Fibroblast of lung (primary cell): ENCODE measurements around the gene CSH2. TPM values are rescaled to one million over a fixed set of nuclear protein-coding genes. Genes with fewer than 3 reads are reported as not detected.

Experiments
- DNase-seq, 2 donors: peaks; one replicate each; pipeline versions ENCODE4 v3.0.0 to v3.0.0-alpha.2; 2010; ENCODE audit warnings: low read depth in 2 of 2
- H2AFZ ChIP-seq: 2 replicates; pipeline ENCODE4 v1.5.1; 2012; ENCODE audit warnings: low read length, control low read depth, inconsistent platforms
- H3K27ac ChIP-seq: 2 replicates; pipeline ENCODE4 v1.5.1; 2011; ENCODE audit warnings: low read length, control low read depth; ENCODE audit not compliant: insufficient read depth
- H3K27me3 ChIP-seq: 2 replicates; pipeline ENCODE4 v1.5.1; 2011; ENCODE audit warnings: mild to moderate bottlenecking, low read length; ENCODE audit not compliant: control insufficient read depth, insufficient read depth
- H3K36me3 ChIP-seq: 2 replicates; pipeline ENCODE4 v1.5.1; 2011; ENCODE audit warnings: low read length; ENCODE audit not compliant: control insufficient read depth, insufficient read depth
- H3K4me1 ChIP-seq: 2 replicates; pipeline ENCODE4 v1.5.1; 2011; ENCODE audit warnings: low read length; ENCODE audit not compliant: control insufficient read depth, insufficient read depth; ENCODE audit errors: extremely low read depth
- H3K4me2 ChIP-seq: 2 replicates; pipeline ENCODE4 v1.5.1; 2011; ENCODE audit warnings: low read length, control low read depth; ENCODE audit not compliant: insufficient read depth; ENCODE audit errors: extremely low read depth
- H3K4me3 ChIP-seq, 4 experiments: fragments of 200-600 bp in 1 of 4; sonication (generic) in 1 of 4; replicated peaks in 1 of 4; 2 replicates each; pipeline ENCODE4 v1.5.1; 2011 to 2016; ENCODE audit warnings: low read length in 4 of 4, low read depth in 3 of 4, mild to moderate bottlenecking in 3 of 4, control low read depth in 2 of 4, inconsistent platforms in 1 of 4, mixed read lengths in 1 of 4; ENCODE audit not compliant: insufficient read depth in 1 of 4; ENCODE audit errors: control extremely low read depth in 1 of 4
- H3K79me2 ChIP-seq: 2 replicates; pipeline ENCODE4 v1.5.1; 2012; ENCODE audit warnings: mild to moderate bottlenecking, low read length, inconsistent platforms; ENCODE audit not compliant: control insufficient read depth, insufficient read depth
- H3K9ac ChIP-seq: 2 replicates; pipeline ENCODE4 v1.5.1; 2011; ENCODE audit warnings: mild to moderate bottlenecking, low read length, control low read depth; ENCODE audit not compliant: insufficient read depth
- H3K9me3 ChIP-seq: 2 replicates; pipeline ENCODE4 v1.5.1; 2012; ENCODE audit warnings: low read depth, low read length; ENCODE audit not compliant: control insufficient read depth, insufficient read depth
- H4K20me1 ChIP-seq: 2 replicates; pipeline ENCODE4 v1.5.1; 2011; ENCODE audit warnings: low read length; ENCODE audit not compliant: control insufficient read depth, insufficient read depth; ENCODE audit errors: extremely low read depth
- EZH2 ChIP-seq: IDR thresholded peaks from 2 replicates; pipeline ENCODE4 v1.5.1; 2012; ENCODE audit warnings: low read length, control low read depth, mild to moderate bottlenecking; ENCODE audit errors: missing control alignments
- polyA plus RNA-seq, 2 donors: library from polyadenylated mRNA; depleted of rRNA in 1 of 2; stranded (reverse) in 1 of 2; unstranded in 1 of 2; fragments of >200 nt; gene quantifications; 2 replicates each; pipeline ENCODE4 v1.2.1, GENCODE V29; 2011 to 2012; ENCODE audit warnings: missing spikeins in 1 of 2
- total RNA-seq: library from RNA; depleted of rRNA; stranded (reverse); fragments of >200 nt; gene quantifications from 2 replicates; pipeline ENCODE4 v1.2.1, GENCODE V29; 2014
- TF ChIP-seq, protein P1 (sequence below), 2 donors: IDR thresholded peaks in 1 of 2; conservative IDR thresholded peaks in 1 of 2; 1 replicate in 1 of 2; 2 replicates in 1 of 2; pipeline ENCODE4 v1.5.1; 2011 to 2012; ENCODE audit warnings: low read length in 2 of 2, control low read depth in 1 of 2, inconsistent platforms in 1 of 2, low read depth in 1 of 2, mild to moderate bottlenecking in 1 of 2

Gene CSH2
- total and polyA plus RNA-seq, 2 donors (not counting 1 experiment from before 2014, with no cell fraction given), result not detected

GRCh38 chr17:63855185-63855584 is 18.3 kb downstream of the CSH2 start:
- Histone ChIP-seq H3K36me3 (no peaks in the 10 kb centered on the region), H3K79me2 (no peaks in the 10 kb centered on the region), H4K20me1 (no peaks in the 10 kb centered on the region), H3K27ac (no peak overlapping the region), H2AFZ (no peak overlapping the region), H3K27me3 (peaks cover 20% of the 10 kb centered on the region), H3K9me3 (no peaks in the 10 kb centered on the region), H3K4me1 (no peaks in the 10 kb centered on the region), H3K4me3 (no peak overlapping the region), H3K9ac (no peak overlapping the region), H3K4me2 (no peak overlapping the region)
- TF ChIP-seq EZH2, result no peak
- TF ChIP-seq, protein P1, sequence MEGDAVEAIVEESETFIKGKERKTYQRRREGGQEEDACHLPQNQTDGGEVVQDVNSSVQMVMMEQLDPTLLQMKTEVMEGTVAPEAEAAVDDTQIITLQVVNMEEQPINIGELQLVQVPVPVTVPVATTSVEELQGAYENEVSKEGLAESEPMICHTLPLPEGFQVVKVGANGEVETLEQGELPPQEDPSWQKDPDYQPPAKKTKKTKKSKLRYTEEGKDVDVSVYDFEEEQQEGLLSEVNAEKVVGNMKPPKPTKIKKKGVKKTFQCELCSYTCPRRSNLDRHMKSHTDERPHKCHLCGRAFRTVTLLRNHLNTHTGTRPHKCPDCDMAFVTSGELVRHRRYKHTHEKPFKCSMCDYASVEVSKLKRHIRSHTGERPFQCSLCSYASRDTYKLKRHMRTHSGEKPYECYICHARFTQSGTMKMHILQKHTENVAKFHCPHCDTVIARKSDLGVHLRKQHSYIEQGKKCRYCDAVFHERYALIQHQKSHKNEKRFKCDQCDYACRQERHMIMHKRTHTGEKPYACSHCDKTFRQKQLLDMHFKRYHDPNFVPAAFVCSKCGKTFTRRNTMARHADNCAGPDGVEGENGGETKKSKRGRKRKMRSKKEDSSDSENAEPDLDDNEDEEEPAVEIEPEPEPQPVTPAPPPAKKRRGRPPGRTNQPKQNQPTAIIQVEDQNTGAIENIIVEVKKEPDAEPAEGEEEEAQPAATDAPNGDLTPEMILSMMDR (conservative IDR thresholded peaks at IDR 0.05 in 1 of 2, IDR thresholded peaks at IDR 0.05 in 1 of 2; ENCODE audit: low read depth in 1 of 2, low read length in 2 of 2), result no peak
- DNase-seq, result no peak

GRCh38 chr17:63854709-63855108 is 18.8 kb downstream of the CSH2 start:
- Histone ChIP-seq H3K27me3 (peaks cover 16% of the 10 kb centered on the region), H3K9me3 (no peaks in the 10 kb centered on the region), H4K20me1 (no peaks in the 10 kb centered on the region), H3K4me3 (no peak overlapping the region), H3K79me2 (no peaks in the 10 kb centered on the region), H2AFZ (no peak overlapping the region), H3K36me3 (no peaks in the 10 kb centered on the region), H3K4me2 (no peak overlapping the region), H3K4me1 (no peaks in the 10 kb centered on the region), H3K27ac (no peak overlapping the region), H3K9ac (no peak overlapping the region)
- no peak for TF ChIP-seq EZH2
- TF ChIP-seq, protein P1 (conservative IDR thresholded peaks at IDR 0.05 in 1 of 2, IDR thresholded peaks at IDR 0.05 in 1 of 2; ENCODE audit: low read depth in 1 of 2, low read length in 2 of 2), result no peak
- DNase-seq, result no peak

- no peaks in the 10 kb centered on the region for H3K79me2 ChIP-seq
- no peak overlapping the region for H2AFZ ChIP-seq
- no peaks in the 10 kb centered on the region for H4K20me1 ChIP-seq
- no peaks in the 10 kb centered on the region for H3K9me3 ChIP-seq
- H3K4me2 ChIP-seq, result no peak overlapping the region
- H3K9ac ChIP-seq, result no peak overlapping the region
- TF ChIP-seq, protein P1 (conservative IDR thresholded peaks at IDR 0.05 in 1 of 2, IDR thresholded peaks at IDR 0.05 in 1 of 2; ENCODE audit: low read depth in 1 of 2, low read length in 2 of 2), result no peak
- no peak for TF ChIP-seq EZH2
- no peaks in the 10 kb centered on the region for H3K36me3 ChIP-seq
- H3K27ac ChIP-seq, result no peak overlapping the region
- H3K27me3 ChIP-seq, result peaks cover 9% of the 10 kb centered on the region
- DNase-seq, result no peak
- no peak overlapping the region for H3K4me3 ChIP-seq
- no peaks in the 10 kb centered on the region for H3K4me1 ChIP-seq
Observed at GRCh38 chr17:63853260-63853659, 20.2 kb downstream of the CSH2 start.
